ENCODE data around the gene C1QTNF7. TPM values are rescaled to one million over a fixed set of nuclear protein-coding genes. Genes with fewer than 3 reads are reported as not detected.

C1QTNF7 gene
- polyA plus RNA-seq, 1 of the 3 experiments (the other 2 are of a cell fraction) = not detected

GRCh38 chr4:15416357-15417232, 11.2 kb upstream of the C1QTNF7 start:
- no peak for DNase-seq
- H3K27ac ChIP-seq (ENCODE audit: low read depth in 2 of 2, low read length in 1 of 2) = no peak overlapping the region
- H3K4me3 ChIP-seq (ENCODE audit: low read depth in 2 of 2, low read length in 1 of 2) = no peak overlapping the region
- no peak overlapping the region for H2AFZ ChIP-seq (ENCODE audit: low read depth)
- ChIA-PET CTCF (interaction anchor here (1.1 to 1.5 kb wide), 2 partner anchors 18 to 20 kb away, joined by 3 to 4 read pairs; no protein-coding TSS in a partner anchor), POLR2A (no interaction called here)
- TF ChIP-seq RAD21 (IDR thresholded peaks at IDR 0.05; ENCODE audit: low read length) = no peak
- no peak for TF ChIP-seq TEAD4 (IDR thresholded peaks at IDR 0.05; ENCODE audit: borderline replicate concordance, insufficient read depth)
- TF ChIP-seq FOXM1 (IDR thresholded peaks at IDR 0.05; ENCODE audit: low read depth) = no peak
- TF ChIP-seq RXRA (IDR thresholded peaks at IDR 0.05; ENCODE audit: borderline replicate concordance, low read depth) = no peak
- no peak for TF ChIP-seq SIN3A (IDR thresholded peaks at IDR 0.05; ENCODE audit: borderline replicate concordance, low read depth, low read length)
- no peak for TF ChIP-seq TCF12 (IDR thresholded peaks at IDR 0.05)
- TF ChIP-seq RCOR1 (IDR thresholded peaks at IDR 0.05; ENCODE audit: low read length) = no peak
- no peak for TF ChIP-seq EZH2phosphoT487 (IDR thresholded peaks at IDR 0.05; ENCODE audit: borderline replicate concordance, low read depth)
- no peak for TF ChIP-seq JUND (IDR thresholded peaks at IDR 0.05)
- TF ChIP-seq CHD2 (IDR thresholded peaks at IDR 0.05; ENCODE audit: low read length, partially characterized antibody) = no peak
- TF ChIP-seq FOSL2 (IDR thresholded peaks at IDR 0.05; ENCODE audit: borderline replicate concordance, low read depth) = no peak
- TF ChIP-seq USF1 (IDR thresholded peaks at IDR 0.05; ENCODE audit: borderline replicate concordance, low read depth) = no peak
- TF ChIP-seq SMC3 (IDR thresholded peaks at IDR 0.05; ENCODE audit: low read depth, low read length) = no peak
- no peak for TF ChIP-seq USF2 (IDR thresholded peaks at IDR 0.05; ENCODE audit: borderline replicate concordance, low read depth, low read length)
- no peak for TF ChIP-seq NRF1 (IDR thresholded peaks at IDR 0.05; ENCODE audit: low read depth, low read length)
- TF ChIP-seq YY1 (IDR thresholded peaks at IDR 0.05; ENCODE audit: low read depth) = no peak
- TF ChIP-seq NFIC (IDR thresholded peaks at IDR 0.05; ENCODE audit: borderline replicate concordance) = no peak
- TF ChIP-seq GATA2 (CRISPR knock-in tag; IDR thresholded peaks at IDR 0.05) = no peak
- H3K9ac ChIP-seq = no peak overlapping the region
- peaks cover 7% of the 10 kb centered on the region for H3F3A ChIP-seq (replicated peaks; ENCODE audit: insufficient read depth)
- no peaks in the 10 kb centered on the region for H3K27me3 ChIP-seq (ENCODE audit: insufficient read depth)
- no peaks in the 10 kb centered on the region for H3K9me2 ChIP-seq
- H3K9me3 ChIP-seq = no peaks in the 10 kb centered on the region
- WGBS (ENCODE audit: low lambda C conversion rate) = 65% methylated on average over 4 of the region's 6 CpGs
- no peak overlapping the region for H3K4me2 ChIP-seq
- H3K79me2 ChIP-seq (ENCODE audit: insufficient read depth) = no peaks in the 10 kb centered on the region
- H3K4me1 ChIP-seq (ENCODE audit: control insufficient read depth in 1 of 2, insufficient read depth in 2 of 2, low read depth in 1 of 2, low read length in 1 of 2) = peaks cover 2 to 8% of the 10 kb centered on the region in 2 experiments; a peak in 2 of 4 replicates
- H3K36me3 ChIP-seq (replicated peaks in 1 of 2; ENCODE audit: control insufficient read depth in 1 of 2, insufficient read depth in 2 of 2, low read length in 1 of 2) = no peaks in the 10 kb centered on the region
- no peaks in the 10 kb centered on the region for H4K20me1 ChIP-seq (ENCODE audit: insufficient read depth)

All from SK-N-SH (cell line).